SK-N-SH treated with all-trans-retinoic acid at 6 μM for 48 hours (cell line): Measurements from ENCODE around the gene GALM.
A peak's percentile ranks its signal among the peaks of the same experiment; 100 is the strongest.
"Not testable (repeated sequence)": the region's sequence is repeated elsewhere in the genome, so short reads cannot be mapped to it uniquely, and the experiment has no call there.

ENCODE experiments used
- ATAC-seq: fragments of 200-7000 bp; cut with Tn5 transposase; 3 replicates; pipeline ENCODE4 v1.9.1; 2020; ENCODE audit warnings: mild to moderate bottlenecking, moderate library complexity
- ARNTL ChIP-seq: fragments of 450-650 bp; formaldehyde crosslinking; IDR thresholded peaks from 2 replicates; pipeline ENCODE4 v1.5.0; 2020; ENCODE audit warnings: low read depth, mild to moderate bottlenecking, moderate library complexity, borderline replicate concordance
- BACH2 ChIP-seq: fragments of 250-450 bp; sonication (Bioruptor Pico); IDR thresholded peaks from 2 replicates; pipeline ENCODE4 v1.9.0; 2021; ENCODE audit warnings: mild to moderate bottlenecking, borderline replicate concordance
- CREB5 ChIP-seq: fragments of 250-450 bp; sonication (Bioruptor Pico); IDR thresholded peaks from 2 replicates; pipeline ENCODE4 v1.5.1; 2020; ENCODE audit warnings: low read depth, mild to moderate bottlenecking, moderate library complexity
- CSDC2 ChIP-seq: fragments of 250-450 bp; sonication (Bioruptor Pico); IDR thresholded peaks from 2 replicates; pipeline ENCODE4 v1.5.0; 2020; ENCODE audit warnings: mild to moderate bottlenecking, moderate library complexity
- CSRNP3 ChIP-seq: fragments of 250-450 bp; sonication (Bioruptor Pico); IDR thresholded peaks from 2 replicates; pipeline ENCODE4 v1.5.1; 2021; ENCODE audit warnings: mild to moderate bottlenecking, moderate library complexity
- ESRRG ChIP-seq: fragments of 250-450 bp; sonication (Bioruptor Pico); IDR thresholded peaks from 2 replicates; pipeline ENCODE4 v1.6.1; 2021; ENCODE audit warnings: mild to moderate bottlenecking
- GLIS3 ChIP-seq: fragments of 250-450 bp; sonication (Bioruptor Pico); IDR thresholded peaks from 2 replicates; pipeline ENCODE4 v1.5.0; 2020; ENCODE audit warnings: mild to moderate bottlenecking, moderate library complexity
- ISL1 ChIP-seq: fragments of 250-450 bp; sonication (Bioruptor Pico); IDR thresholded peaks from 2 replicates; pipeline ENCODE4 v2.1.2; 2022; ENCODE audit warnings: mild to moderate bottlenecking, moderate library complexity
- OSR1 ChIP-seq: fragments of 250-450 bp; sonication (Bioruptor Pico); IDR thresholded peaks from 2 replicates; pipeline ENCODE4 v1.8.0; 2022; ENCODE audit warnings: moderate library complexity, mild to moderate bottlenecking, inconsistent platforms
- PATZ1 ChIP-seq: fragments of 250-450 bp; sonication (Bioruptor Pico); IDR thresholded peaks from 2 replicates; pipeline ENCODE4 v1.8.0; 2020; ENCODE audit warnings: mild to moderate bottlenecking, moderate library complexity, borderline replicate concordance
- POU6F1 ChIP-seq: fragments of 250-450 bp; sonication (Bioruptor Pico); IDR thresholded peaks from 2 replicates; pipeline ENCODE4 v1.8.0; 2021; ENCODE audit warnings: low read depth, mild to moderate bottlenecking, moderate library complexity, borderline replicate concordance
- PPARA ChIP-seq: fragments of 250-450 bp; sonication (Bioruptor Pico); IDR thresholded peaks from 2 replicates; pipeline ENCODE4 v1.5.0; 2020; ENCODE audit warnings: mild to moderate bottlenecking, borderline replicate concordance
- SNAI2 ChIP-seq: fragments of 250-450 bp; sonication (Bioruptor Pico); IDR thresholded peaks from 2 replicates; pipeline ENCODE4 v1.5.0; 2020; ENCODE audit warnings: mild to moderate bottlenecking, moderate library complexity
- TOX ChIP-seq: fragments of 250-450 bp; sonication (Bioruptor Pico); IDR thresholded peaks from 2 replicates; pipeline ENCODE4 v1.8.0; 2021; ENCODE audit warnings: mild to moderate bottlenecking, moderate library complexity, borderline replicate concordance
- TSHZ2 ChIP-seq: fragments of 250-450 bp; sonication (Bioruptor Pico); IDR thresholded peaks from 2 replicates; pipeline ENCODE4 v1.5.0; 2020; ENCODE audit warnings: mild to moderate bottlenecking, moderate library complexity
- ZC3H10 ChIP-seq: fragments of 250-450 bp; sonication (Bioruptor Pico); IDR thresholded peaks from 2 replicates; pipeline ENCODE4 v1.5.1; 2021; ENCODE audit warnings: mild to moderate bottlenecking, moderate library complexity
- ZFP3 ChIP-seq: fragments of 250-450 bp; sonication (Bioruptor Pico); IDR thresholded peaks from 2 replicates; pipeline ENCODE4 v1.5.0; 2020; ENCODE audit warnings: mild to moderate bottlenecking, moderate library complexity
- ZFP30 ChIP-seq: fragments of 450-650 bp; formaldehyde crosslinking; IDR thresholded peaks from 2 replicates; pipeline ENCODE4 v1.5.0; 2022; ENCODE audit warnings: mild to moderate bottlenecking, moderate library complexity
- ZNF565 ChIP-seq: fragments of 450-650 bp; formaldehyde crosslinking; conservative IDR thresholded peaks from 2 replicates; pipeline ENCODE4 v1.5.0; 2020; ENCODE audit warnings: low read depth, mild to moderate bottlenecking, moderate library complexity
- ZNF70 ChIP-seq: fragments of 450-650 bp; formaldehyde crosslinking; IDR thresholded peaks from 2 replicates; pipeline ENCODE4 v1.5.0; 2020; ENCODE audit warnings: mild to moderate bottlenecking, moderate library complexity
- ZNF8 ChIP-seq: fragments of 450-650 bp; formaldehyde crosslinking; IDR thresholded peaks from 2 replicates; pipeline ENCODE4 v1.5.0; 2020; ENCODE audit warnings: mild to moderate bottlenecking, moderate library complexity

Gene GALM

GRCh38 chr2:38700881-38701458 is 35.1 kb downstream of the GALM start:
- ATAC-seq = peak; percentile 42; the same call in 1 of the 3 replicates
- no peak for TF ChIP-seq ZNF565 (CRISPR knock-in tag)
- TF ChIP-seq CREB5 (CRISPR knock-in tag) = no peak
- no peak for TF ChIP-seq ISL1 (CRISPR knock-in tag)
- no peak for TF ChIP-seq ESRRG (CRISPR knock-in tag)
- no peak for TF ChIP-seq TSHZ2
- no peak for TF ChIP-seq ZFP3 (CRISPR knock-in tag)
- TF ChIP-seq BACH2 = no peak
- no peak for TF ChIP-seq ZFP30 (CRISPR knock-in tag)
- no peak for TF ChIP-seq PATZ1 (CRISPR knock-in tag)
- TF ChIP-seq TOX (CRISPR knock-in tag) = no peak
- TF ChIP-seq SNAI2 (CRISPR knock-in tag) = no peak
- no peak for TF ChIP-seq ZNF70 (CRISPR knock-in tag)
- TF ChIP-seq, all 23 proteins: peak for 0

GRCh38 chr2:38701542-38701941 is 35.6 kb downstream of the GALM start:
- TF ChIP-seq ZNF70 (CRISPR knock-in tag) = no peak
- no peak for ATAC-seq

GRCh38 chr2:38702413-38702812 is 36.5 kb downstream of the GALM start:
- TF ChIP-seq GLIS3 (CRISPR knock-in tag) (no peak), PATZ1 (CRISPR knock-in tag) (no peak), ESRRG (CRISPR knock-in tag) (no peak), OSR1 (no peak), ISL1 (CRISPR knock-in tag) (peak; percentile 49; the same call in 1 of the 2 replicates), CSRNP3 (CRISPR knock-in tag) (no peak), TSHZ2 (no peak), ZFP3 (CRISPR knock-in tag) (no peak), ZNF70 (CRISPR knock-in tag) (no peak), BACH2 (no peak), CSDC2 (no peak), SNAI2 (CRISPR knock-in tag) (no peak), POU6F1 (CRISPR knock-in tag) (no peak), ARNTL (CRISPR knock-in tag) (no peak), ZC3H10 (CRISPR knock-in tag) (no peak), CREB5 (CRISPR knock-in tag) (0 out of 2 replicates have a peak, but pooled peaks have one; percentile 57), PPARA (no peak), ZNF8 (CRISPR knock-in tag) (no peak)
- peak; percentile 86 for ATAC-seq

- not testable (repeated sequence) for ATAC-seq
These were observed 37.4 kb downstream of the GALM start for GRCh38 chr2:38703336-38703735.
